Natural killer cell (primary cell): Measurements from ENCODE around the gene HSBP1L1. TPM values are rescaled to one million over a fixed set of nuclear protein-coding genes. Genes with fewer than 3 reads are reported as not detected.

Source experiments
- ATAC-seq, 3 donors: fragments of 150-1000 bp in 2 of 3; fragments of 200-7000 bp in 1 of 3; cut with Tn5 transposase; 1 replicate in 1 of 3; 2 replicates in 2 of 3; pipeline ENCODE4 v1.10.0; 2021; ENCODE audit warnings: mild to moderate bottlenecking in 2 of 3, moderate library complexity in 2 of 3
- DNase-seq, 2 donors: peaks; one replicate each; pipeline versions ENCODE4 v3.0.0 to v3.0.0-alpha.2; 2013 to 2021; ENCODE audit warnings: mixed read lengths in 1 of 2
- H3K27ac ChIP-seq: one replicate; pipeline ENCODE4 v1.5.1; 2013; ENCODE audit warnings: mild to moderate bottlenecking, low read length
- H3K27me3 ChIP-seq: one replicate; pipeline ENCODE4 v1.6.1; 2013; ENCODE audit warnings: low read length; ENCODE audit not compliant: control insufficient read depth, insufficient read depth
- H3K36me3 ChIP-seq: one replicate; pipeline ENCODE4 v1.6.1; 2013; ENCODE audit warnings: low read length; ENCODE audit not compliant: control insufficient read depth, insufficient read depth
- H3K4me1 ChIP-seq: one replicate; pipeline ENCODE4 v1.6.1; 2013; ENCODE audit warnings: low read length; ENCODE audit not compliant: control insufficient read depth, insufficient read depth
- H3K4me3 ChIP-seq: one replicate; pipeline ENCODE4 v1.5.1; 2013; ENCODE audit warnings: low read length
- H3K9me3 ChIP-seq: one replicate; pipeline ENCODE4 v1.6.1; 2013; ENCODE audit warnings: low read length; ENCODE audit not compliant: control insufficient read depth, insufficient read depth
- H3K27ac Mint-ChIP-seq, 2 donors: one replicate each; pipeline ENCODE4 v1.8.0; 2022; ENCODE audit warnings: mild to moderate bottlenecking in 2 of 2, mixed read lengths in 2 of 2, moderate library complexity in 1 of 2
- H3K27me3 Mint-ChIP-seq, 2 donors: one replicate each; pipeline ENCODE4 v1.8.0; 2022; ENCODE audit warnings: low read depth in 2 of 2, mixed read lengths in 2 of 2
- H3K36me3 Mint-ChIP-seq: one replicate; pipeline ENCODE4 v1.8.0; 2022; ENCODE audit warnings: mixed read lengths
- H3K4me1 Mint-ChIP-seq, 2 donors: one replicate each; pipeline ENCODE4 v1.8.0; 2022; ENCODE audit warnings: mixed read lengths in 2 of 2
- H3K4me3 Mint-ChIP-seq: one replicate; pipeline ENCODE4 v1.8.0; 2022; ENCODE audit warnings: mild to moderate bottlenecking, moderate library complexity, mixed read lengths
- H3K9me3 Mint-ChIP-seq, 2 donors: one replicate each; pipeline ENCODE4 v1.8.0; 2022; ENCODE audit warnings: mixed read lengths in 2 of 2
- CTCF ChIP-seq: fragments of 200-600 bp; IDR thresholded peaks from one replicate; pipeline ENCODE4 v1.8.0; 2022; ENCODE audit warnings: antibody characterized with exemption
- WGBS: methylation state at CpG from one replicate; pipeline ENCODE4 v1.1.7; 2013; ENCODE audit warnings: missing lambda C conversion rate; ENCODE audit not compliant: insufficient coverage; 5-methylcytosine and 5-hydroxymethylcytosine counted together
- intact Hi-C: fragments of 100-400 bp; cut with micrococcal nuclease; formaldehyde crosslinking; loops from one replicate; pipeline ENCODE4 v1.14.2; 2022
- total RNA-seq, 4 donors: library from RNA; stranded (reverse); fragments of 120-200 nt in 1 of 4; gene quantifications; one replicate each; pipeline versions ENCODE4 v1.2.3 to v1.2.4, GENCODE V29; 2013 to 2022

The HSBP1L1 gene
- total RNA-seq, 3 donors from 2014 or later (not counting 1 experiment from before 2014, with no cell fraction given): 11.7 to 16.1 (median 13.8) TPM

DNA sequence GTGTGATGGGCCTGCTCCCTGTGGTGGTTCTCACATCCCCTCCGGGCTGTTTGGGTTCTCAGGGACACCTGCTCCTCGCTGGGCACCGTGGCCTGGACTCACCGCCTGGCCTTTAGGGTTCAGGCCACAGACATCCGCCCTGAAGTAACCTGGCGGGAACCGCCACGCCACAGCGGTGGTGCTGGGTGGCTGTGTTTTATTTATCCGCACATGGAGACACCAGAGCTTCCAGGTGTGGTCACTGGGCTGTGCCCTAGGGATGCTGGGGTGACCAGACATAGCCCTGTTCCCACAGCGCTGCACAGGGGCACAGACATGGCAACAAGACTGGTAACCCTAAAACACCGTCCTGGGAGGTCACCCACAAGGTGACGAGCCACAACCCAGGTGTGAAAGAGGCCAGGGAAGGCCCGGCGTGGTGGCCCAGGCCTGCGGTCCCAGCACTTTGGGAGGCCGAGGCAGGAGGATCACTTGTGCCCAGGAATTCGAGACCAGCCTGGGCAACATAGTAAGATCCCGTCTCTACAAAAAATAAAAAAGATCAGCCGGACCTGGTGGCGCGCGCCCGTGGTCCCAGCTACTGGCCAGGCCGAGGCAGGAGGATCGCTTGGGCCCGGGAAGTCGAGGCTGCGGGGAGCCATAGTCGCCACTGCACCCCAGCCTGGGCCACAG is 649 bp upstream of the HSBP1L1 start:
- ATAC-seq (no peak), DNase-seq (no peak)
- Histone ChIP-seq H3K27ac (no peak overlapping the region), H3K4me3 (peak overlapping the region; percentile 51), H3K4me1 (peaks cover 29% of the 10 kb centered on the region), H3K9me3 (no peaks in the 10 kb centered on the region), H3K36me3 (no peaks in the 10 kb centered on the region), H3K27me3 (no peaks in the 10 kb centered on the region)
- no peaks in the 10 kb centered on the region for H3K36me3 Mint-ChIP-seq
- intact Hi-C loops: loop anchor here (1.0 kb wide), 1 partner anchor 12 kb away; the partner anchor contains the start of gene SLC66A2
- H3K27ac Mint-ChIP-seq: peak overlapping the region; percentile 58 to 77
- whole genome bisulfite sequencing: 65% methylated on average over 30 of the region's 30 CpGs
- peaks cover 7 to 8% of the 10 kb centered on the region in 2 donors for H3K27me3 Mint-ChIP-seq
- H3K9me3 Mint-ChIP-seq: no peaks in the 10 kb centered on the region
- TF ChIP-seq CTCF: no peak
- H3K4me1 Mint-ChIP-seq: peaks cover 10 to 32% of the 10 kb centered on the region in 2 donors
- H3K4me3 Mint-ChIP-seq: peak overlapping the region; percentile 80

DNA sequence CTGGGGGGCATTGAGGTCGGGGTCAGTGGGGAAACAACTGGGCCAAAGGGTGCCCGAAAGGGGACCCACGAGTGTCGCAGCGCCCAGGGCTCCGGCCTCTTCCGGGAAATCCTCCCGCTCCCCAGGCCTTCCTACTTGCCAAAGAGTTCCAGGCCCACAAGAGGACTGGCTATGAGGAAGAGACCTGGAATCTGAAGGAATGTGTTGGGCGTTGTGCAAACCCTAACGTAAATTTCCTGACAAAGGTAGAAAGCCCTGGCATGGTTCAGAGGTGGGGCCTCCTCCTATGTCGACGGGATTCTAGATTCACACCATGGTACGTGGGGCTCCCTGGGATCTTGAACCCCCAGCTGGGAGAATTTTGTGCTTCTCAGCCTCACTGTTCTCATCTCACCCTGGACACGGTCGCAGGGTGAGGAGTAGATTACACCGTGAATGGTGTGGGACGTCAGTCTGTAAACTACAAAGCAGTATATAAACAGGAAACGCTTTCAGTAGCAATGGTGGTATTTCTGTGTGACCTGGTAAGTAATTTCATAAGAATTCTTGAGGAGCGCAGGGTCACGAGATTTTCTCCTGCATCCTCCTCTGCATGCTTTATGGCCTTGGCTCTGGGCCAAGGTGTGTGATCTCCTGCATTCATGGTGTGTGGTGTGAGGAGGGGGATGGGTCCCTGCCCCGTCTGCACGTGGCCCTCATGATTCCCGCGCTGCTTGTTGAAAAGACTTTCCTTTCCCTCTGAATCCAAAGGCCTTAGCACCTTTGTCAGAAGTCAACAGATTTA is 868 bp downstream of the HSBP1L1 start:
- H3K27ac Mint-ChIP-seq: peak overlapping the region; percentile 43 to 79
- no peaks in the 10 kb centered on the region for H3K9me3 Mint-ChIP-seq
- DNase-seq: peak in 1 of 2 donors; percentile 61
- no peaks in the 10 kb centered on the region for H3K27me3 ChIP-seq
- H3K36me3 ChIP-seq: peaks cover 2% of the 10 kb centered on the region
- H3K4me3 Mint-ChIP-seq: peak overlapping the region; percentile 80
- H3K4me1 Mint-ChIP-seq: peaks cover 10 to 26% of the 10 kb centered on the region in 2 donors
- peak overlapping the region; percentile 36 for H3K27ac ChIP-seq
- H3K4me3 ChIP-seq: peak overlapping the region; percentile 46
- peak; percentile 33 to 57 (median 48) for ATAC-seq
- 21% methylated on average over 20 of the region's 24 CpGs for WGBS
- peaks cover 29% of the 10 kb centered on the region for H3K4me1 ChIP-seq
- no peaks in the 10 kb centered on the region for H3K9me3 ChIP-seq
- intact Hi-C loops: no loop called here
- H3K27me3 Mint-ChIP-seq: peaks cover 7 to 8% of the 10 kb centered on the region in 2 donors
- TF ChIP-seq CTCF: no peak
- H3K36me3 Mint-ChIP-seq: no peaks in the 10 kb centered on the region

DNA sequence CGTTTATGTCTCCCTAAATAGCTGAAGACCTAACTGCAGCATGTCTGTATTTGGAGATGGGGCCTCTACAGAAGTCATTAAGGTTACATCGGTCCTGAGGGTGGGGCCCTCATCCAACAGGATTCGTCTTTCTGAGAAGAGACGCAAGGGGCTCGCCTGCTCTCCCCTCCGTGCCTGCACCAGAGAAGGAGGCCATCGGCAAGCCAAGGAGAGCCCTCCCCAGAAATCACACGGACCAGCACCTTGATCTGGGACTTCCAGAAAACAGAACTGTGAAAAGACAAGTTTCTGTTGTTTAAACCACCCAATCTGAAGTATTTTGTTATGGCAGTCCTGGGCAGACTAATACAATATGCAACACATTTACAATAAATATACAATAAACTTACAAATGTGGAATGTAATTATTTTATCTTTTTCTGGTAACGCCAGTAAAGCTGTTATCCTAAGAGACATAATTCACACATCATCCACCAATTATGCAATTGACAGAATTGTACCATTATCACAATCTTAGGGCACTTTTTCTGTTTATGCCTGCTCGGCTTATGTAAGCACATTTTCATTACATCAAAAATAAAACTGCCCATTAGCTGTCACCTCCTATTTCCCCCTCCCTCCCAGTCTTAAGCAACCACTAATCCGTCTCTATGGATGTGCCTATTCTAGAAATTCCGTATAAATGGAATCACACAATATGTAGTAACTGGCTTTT is 6.1 kb downstream of the HSBP1L1 start:
- 94% methylated on average over 11 of the region's 12 CpGs for WGBS
- H3K27ac Mint-ChIP-seq: peak overlapping the region; percentile 71 to 76
- no peak overlapping the region for H3K4me3 Mint-ChIP-seq
- DNase-seq (no peak), ATAC-seq (no peak)
- H3K27me3 Mint-ChIP-seq: no peaks in the 10 kb centered on the region
- H3K27me3 ChIP-seq: no peaks in the 10 kb centered on the region
- peaks cover 37% of the 10 kb centered on the region for H3K36me3 ChIP-seq
- H3K4me1 ChIP-seq: peaks cover 9% of the 10 kb centered on the region
- no peaks in the 10 kb centered on the region for H3K9me3 ChIP-seq
- H3K27ac ChIP-seq: no peak overlapping the region
- intact Hi-C loops: no loop called here
- H3K36me3 Mint-ChIP-seq: no peaks in the 10 kb centered on the region
- peaks cover 19 to 23% of the 10 kb centered on the region in 2 donors for H3K4me1 Mint-ChIP-seq
- TF ChIP-seq CTCF: no peak
- H3K9me3 Mint-ChIP-seq: no peaks in the 10 kb centered on the region
- no peak overlapping the region for H3K4me3 ChIP-seq
